ENCODE data around the gene GPC3. TPM values are rescaled to one million over a fixed set of nuclear protein-coding genes. Genes with fewer than 3 reads are reported as not detected.

Gene GPC3
- total RNA-seq, 2 donors from 2014 or later: not detected

DNA sequence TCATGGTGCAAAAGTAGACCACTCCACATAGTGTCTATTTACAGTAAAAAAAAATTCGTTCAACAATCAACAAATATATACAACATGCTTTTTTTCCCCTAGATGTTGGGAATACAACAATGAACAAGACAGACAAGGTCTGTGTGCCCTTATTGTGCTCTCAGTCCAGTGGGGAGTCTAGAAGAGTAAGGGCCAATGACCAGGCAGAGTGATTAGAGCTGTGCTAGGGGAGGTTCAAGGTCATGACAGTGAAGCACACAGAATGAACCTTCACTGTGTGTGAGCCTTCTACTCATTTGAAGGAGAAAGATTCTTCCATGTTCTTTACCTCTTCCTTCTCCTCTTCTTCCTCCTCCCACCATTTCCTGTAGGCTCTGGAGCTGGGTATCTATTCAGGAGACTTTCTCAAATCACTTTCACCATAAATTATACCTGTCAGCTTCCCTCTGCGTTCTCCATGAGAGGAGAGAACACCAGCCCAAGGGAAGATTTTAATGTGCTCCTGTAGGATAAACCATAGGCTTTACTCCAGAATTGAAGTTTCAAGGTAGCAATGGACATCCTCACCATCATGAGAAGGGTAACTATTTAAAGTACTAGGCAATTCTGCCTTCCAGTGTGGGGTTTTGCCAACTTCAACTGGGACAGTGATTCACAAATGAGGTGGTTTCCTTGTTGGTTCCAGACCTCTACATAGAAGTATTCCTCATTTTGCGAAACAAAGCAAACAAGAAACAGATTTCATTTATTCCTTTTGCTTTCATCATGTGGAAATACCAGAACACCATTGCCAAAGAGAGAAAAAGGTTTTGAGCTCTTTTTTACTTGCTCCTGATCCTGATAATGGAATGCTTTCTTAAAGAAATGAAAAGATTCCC is 323.2 kb downstream of the GPC3 start:
- DNase-seq (ENCODE audit: low spot score): no peak
- Mint-ChIP-seq H3K4me3 (no peak overlapping the region), H3K27ac (no peak overlapping the region), H3K36me3 (no peaks in the 10 kb centered on the region), H3K9me3 (no peaks in the 10 kb centered on the region), H3K27me3 (peaks cover 8 to 20% of the 10 kb centered on the region in 2 donors), H3K4me1 (ENCODE audit: low read depth in 2 of 2) (no peaks in the 10 kb centered on the region)
- peak in 1 of 2 donors; percentile 61 for ATAC-seq

DNA sequence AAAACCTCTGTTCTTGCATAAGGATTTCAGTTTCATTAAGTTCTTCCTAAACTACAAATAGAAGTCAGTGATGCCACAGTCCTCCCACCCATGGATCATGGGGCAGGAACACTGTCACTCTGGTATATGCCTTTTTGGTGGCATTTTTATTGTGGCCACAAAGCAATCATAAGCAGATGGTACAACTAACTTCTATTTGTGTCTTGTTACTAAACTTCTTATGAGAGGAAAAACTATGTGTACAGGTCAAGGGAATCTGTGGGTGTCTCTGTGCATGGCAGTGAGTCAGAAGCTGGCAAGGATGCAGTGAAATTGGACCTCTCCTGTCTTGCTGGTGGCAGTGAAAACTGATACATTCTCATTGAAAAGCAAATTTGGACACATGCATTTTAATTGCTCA is 325.1 kb downstream of the GPC3 start:
- Mint-ChIP-seq H3K4me3 (no peak overlapping the region), H3K4me1 (ENCODE audit: low read depth in 2 of 2) (no peaks in the 10 kb centered on the region), H3K27me3 (peaks cover 8 to 23% of the 10 kb centered on the region in 2 donors), H3K9me3 (no peaks in the 10 kb centered on the region), H3K36me3 (no peaks in the 10 kb centered on the region), H3K27ac (no peak overlapping the region)
- DNase-seq (ENCODE audit: low spot score) (no peak), ATAC-seq (no peak)

DNA sequence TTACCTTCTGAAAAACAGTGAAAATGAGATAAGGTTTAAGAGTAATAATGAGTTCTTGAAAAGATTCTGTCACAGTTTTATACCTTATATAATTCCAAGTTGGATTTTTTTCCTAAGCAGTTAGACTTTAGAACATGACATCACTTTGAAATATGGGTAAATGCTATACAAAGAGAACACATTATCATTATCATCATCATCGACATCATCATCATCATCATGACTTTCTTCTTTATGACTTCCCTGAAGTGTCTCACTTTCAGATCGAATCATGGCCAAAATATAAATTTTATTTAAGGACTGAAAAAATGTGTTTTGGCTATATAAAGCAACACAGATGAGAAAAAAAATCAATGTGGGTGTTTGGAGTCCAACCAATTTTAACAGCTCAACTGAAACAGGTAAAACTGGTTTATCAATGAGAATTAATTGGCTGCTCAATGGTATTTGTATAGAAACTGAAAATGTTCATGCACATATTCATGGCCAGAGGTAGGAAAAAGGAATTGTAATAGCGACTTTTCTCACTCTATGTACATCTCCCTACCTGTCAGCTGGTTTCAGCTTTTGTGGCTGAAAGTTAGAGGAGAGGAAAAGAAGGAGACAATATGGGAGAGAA is 327.0 kb downstream of the GPC3 start:
- H3K9me3 Mint-ChIP-seq: no peaks in the 10 kb centered on the region
- no peaks in the 10 kb centered on the region for H3K4me1 Mint-ChIP-seq (ENCODE audit: low read depth in 2 of 2)
- no peaks in the 10 kb centered on the region for H3K36me3 Mint-ChIP-seq
- no peak overlapping the region for H3K27ac Mint-ChIP-seq
- H3K4me3 Mint-ChIP-seq: no peak overlapping the region
- ATAC-seq (no peak), DNase-seq (ENCODE audit: low spot score) (no peak)
- H3K27me3 Mint-ChIP-seq: peaks cover 8 to 23% of the 10 kb centered on the region in 2 donors

DNA sequence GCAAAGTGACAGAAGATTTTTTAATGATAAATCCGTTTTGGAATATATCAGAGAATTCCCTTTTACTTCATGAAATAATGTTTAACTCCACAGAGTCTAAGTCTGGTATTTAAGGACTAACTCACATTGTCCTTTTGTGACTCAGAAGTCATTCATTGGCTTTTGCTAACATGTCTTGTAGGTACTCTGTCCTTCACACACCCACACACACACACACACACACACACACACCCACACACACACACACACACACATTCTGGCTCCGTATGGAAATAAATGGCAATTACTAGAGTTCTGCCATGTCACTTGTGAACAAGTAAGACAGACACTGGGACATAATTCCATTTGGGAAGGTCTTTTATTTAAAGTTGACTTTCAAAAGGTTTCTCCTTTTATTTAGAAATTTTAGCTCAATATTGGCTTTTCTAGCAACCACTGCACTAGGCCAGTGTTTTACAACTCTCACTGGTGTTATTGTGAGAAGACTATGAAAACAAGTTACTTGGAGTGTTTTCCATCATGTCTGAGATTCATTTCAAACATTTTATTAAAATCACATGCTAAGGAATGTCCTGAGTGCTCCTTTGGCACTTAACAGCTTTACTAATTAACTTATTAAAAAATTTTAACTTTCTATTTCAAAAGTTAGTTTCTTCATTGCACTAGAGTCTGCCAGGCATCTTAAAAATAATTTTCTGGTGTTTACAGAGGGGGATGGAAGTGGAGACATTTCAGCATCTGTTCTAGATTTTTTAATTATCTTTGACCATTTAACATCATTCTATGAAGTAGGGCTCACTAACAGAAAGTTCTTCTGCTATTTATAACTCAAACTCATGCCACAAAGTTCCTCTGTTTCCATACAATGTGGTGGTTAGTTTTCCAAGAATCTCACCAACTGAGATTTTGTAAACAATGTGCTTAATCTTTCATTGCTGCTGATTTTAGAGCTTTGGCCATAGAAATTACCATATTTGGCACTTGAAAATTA is 329.8 kb downstream of the GPC3 start:
- Mint-ChIP-seq H3K27me3 (peaks cover 8 to 25% of the 10 kb centered on the region in 2 donors), H3K4me3 (no peak overlapping the region), H3K36me3 (no peaks in the 10 kb centered on the region), H3K9me3 (no peaks in the 10 kb centered on the region), H3K4me1 (ENCODE audit: low read depth in 2 of 2) (no peaks in the 10 kb centered on the region), H3K27ac (no peak overlapping the region)
- DNase-seq (ENCODE audit: low spot score) (no peak), ATAC-seq (no peak)

DNA sequence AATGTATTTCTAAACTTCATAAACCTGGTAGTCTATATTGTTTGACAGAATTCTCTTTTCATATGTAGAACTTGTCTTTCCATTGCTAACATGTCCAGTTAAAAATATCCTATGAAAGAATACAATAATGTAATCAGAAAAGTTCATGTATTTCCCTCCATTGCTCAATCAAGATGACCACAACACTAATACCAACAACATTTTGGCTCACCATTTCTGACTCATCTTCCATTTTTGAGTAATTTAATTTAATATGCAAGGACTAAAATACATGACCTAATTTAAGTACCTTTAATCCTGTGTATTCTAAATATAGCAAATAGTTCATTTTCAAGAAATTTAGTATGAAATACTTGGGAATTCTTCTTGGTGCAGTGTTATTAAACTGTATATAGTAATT is 330.6 kb downstream of the GPC3 start:
- DNase-seq (ENCODE audit: low spot score): no peak
- Mint-ChIP-seq H3K4me3 (no peak overlapping the region), H3K9me3 (no peaks in the 10 kb centered on the region), H3K4me1 (ENCODE audit: low read depth in 2 of 2) (no peaks in the 10 kb centered on the region), H3K36me3 (no peaks in the 10 kb centered on the region), H3K27me3 (peaks cover 8 to 20% of the 10 kb centered on the region in 2 donors), H3K27ac (no peak overlapping the region)
- no peak for ATAC-seq

DNA sequence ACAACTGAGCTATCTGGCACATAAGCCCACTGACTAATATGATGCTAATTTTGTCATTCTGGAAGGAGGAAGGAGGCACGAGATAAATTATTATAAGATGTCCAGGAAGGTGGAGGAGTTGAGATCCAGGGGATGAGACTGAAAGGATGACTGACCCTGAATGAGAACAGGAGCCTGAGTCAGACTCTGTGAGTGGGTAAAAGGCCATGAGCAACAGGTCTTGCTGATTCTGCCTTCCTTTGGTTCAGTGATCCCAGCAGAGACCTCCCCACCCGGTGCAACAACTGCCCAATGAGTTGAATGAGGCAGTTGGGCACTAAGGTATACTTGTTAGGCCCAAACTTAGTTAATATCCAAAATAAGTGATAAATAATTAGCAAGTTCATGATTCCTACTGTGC is 332.0 kb downstream of the GPC3 start:
- Mint-ChIP-seq H3K4me1 (ENCODE audit: low read depth in 2 of 2) (no peaks in the 10 kb centered on the region), H3K27me3 (peaks cover 0 to 17% of the 10 kb centered on the region in 2 donors)
- DNase-seq (ENCODE audit: low spot score): no peak

DNA sequence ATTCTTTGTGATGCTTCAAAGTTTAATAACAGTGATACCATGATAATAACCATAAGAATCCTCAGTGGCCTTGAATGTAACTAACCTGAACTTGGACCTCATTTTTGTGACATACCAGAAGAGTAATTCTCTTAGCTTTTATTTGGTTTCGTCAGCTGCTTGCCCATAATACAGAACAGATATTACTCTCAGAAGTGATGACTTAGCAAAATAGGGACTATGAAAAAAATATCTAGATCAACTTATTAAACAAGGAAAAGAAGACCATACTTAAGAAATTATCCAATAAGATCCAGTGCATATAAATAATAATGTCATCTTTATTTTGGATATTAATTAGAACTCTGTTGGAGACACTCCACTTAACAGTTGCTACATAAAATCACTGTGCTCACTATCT is 333.2 kb downstream of the GPC3 start:
- Mint-ChIP-seq H3K27ac (no peak overlapping the region), H3K9me3 (no peaks in the 10 kb centered on the region), H3K27me3 (peaks cover 0 to 17% of the 10 kb centered on the region in 2 donors), H3K4me3 (no peak overlapping the region), H3K4me1 (ENCODE audit: low read depth in 2 of 2) (no peaks in the 10 kb centered on the region), H3K36me3 (no peaks in the 10 kb centered on the region)
- ATAC-seq (no peak), DNase-seq (ENCODE audit: low spot score) (no peak)

More for the DNA sequence above, 332.0 kb downstream of the GPC3 start:
- Mint-ChIP-seq H3K4me3 (no peak overlapping the region), H3K36me3 (no peaks in the 10 kb centered on the region), H3K27ac (no peak overlapping the region), H3K9me3 (no peaks in the 10 kb centered on the region)
- ATAC-seq: no peak

DNA sequence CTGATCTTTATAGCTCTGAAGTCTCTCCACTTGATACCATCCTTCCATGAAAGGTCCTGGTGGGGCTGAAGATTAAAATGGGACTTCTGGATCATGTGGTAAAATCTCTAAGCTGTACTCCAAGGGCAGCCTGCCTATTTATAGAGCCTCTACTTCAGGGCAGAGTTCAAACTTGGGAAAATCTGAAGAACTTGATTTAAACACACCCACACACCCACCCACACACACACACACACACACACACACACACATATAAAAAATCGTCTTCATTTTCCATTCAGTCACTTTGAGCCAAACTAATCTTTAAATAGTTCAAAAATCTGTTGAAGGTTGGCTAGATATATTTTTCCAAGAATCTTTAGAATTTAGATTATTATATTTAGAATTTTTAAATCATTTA is 335.2 kb downstream of the GPC3 start:
- no peak for ATAC-seq
- Mint-ChIP-seq H3K4me3 (no peak overlapping the region), H3K36me3 (no peaks in the 10 kb centered on the region), H3K4me1 (ENCODE audit: low read depth in 2 of 2) (no peaks in the 10 kb centered on the region), H3K27me3 (peaks cover 0 to 18% of the 10 kb centered on the region in 2 donors), H3K27ac (no peak overlapping the region), H3K9me3 (no peaks in the 10 kb centered on the region)
- DNase-seq (ENCODE audit: low spot score): no peak

DNA sequence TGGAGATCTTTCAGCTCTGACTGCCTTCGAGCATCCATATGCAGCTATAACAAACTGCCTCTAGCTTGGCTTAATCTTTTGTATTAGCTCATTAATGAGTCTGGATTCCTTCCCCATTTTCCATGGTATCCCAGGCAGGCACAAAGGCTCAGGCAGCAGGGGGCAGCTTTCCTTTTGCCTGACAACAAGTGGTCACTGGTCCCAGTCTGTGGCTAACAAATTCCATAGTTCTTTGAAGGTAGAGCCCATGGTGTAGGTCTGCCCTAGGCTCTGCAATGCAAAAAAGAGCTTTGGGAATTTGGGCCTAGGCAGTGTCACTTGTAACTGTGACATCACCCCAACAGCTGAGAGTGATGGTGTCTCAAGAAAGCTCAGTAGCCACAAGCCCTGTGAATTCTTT is 335.7 kb downstream of the GPC3 start:
- Mint-ChIP-seq H3K4me1 (ENCODE audit: low read depth in 2 of 2) (no peaks in the 10 kb centered on the region), H3K36me3 (no peaks in the 10 kb centered on the region), H3K4me3 (no peak overlapping the region)

DNA sequence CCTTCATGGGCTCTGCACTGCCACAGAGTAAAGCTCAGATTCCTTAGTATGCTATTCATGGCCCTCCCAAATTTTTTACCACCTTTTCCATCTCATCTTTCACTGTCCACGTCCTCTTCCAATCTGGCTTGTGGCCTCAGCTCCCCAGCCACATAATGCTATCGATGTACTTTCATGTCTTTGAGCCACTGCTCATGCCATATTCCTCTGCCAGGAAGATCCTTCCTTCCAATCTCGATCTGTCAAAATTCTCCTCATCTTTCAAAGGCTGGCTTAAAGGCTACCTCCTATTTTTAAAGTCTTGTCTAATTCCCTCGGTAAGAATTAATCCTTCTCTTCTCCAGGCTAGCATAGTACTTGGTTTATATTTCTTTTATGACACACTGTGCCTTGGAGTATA is 336.8 kb downstream of the GPC3 start:
- no peaks in the 10 kb centered on the region for H3K4me1 Mint-ChIP-seq (ENCODE audit: low read depth in 2 of 2)
- no peak overlapping the region for H3K27ac Mint-ChIP-seq
- H3K4me3 Mint-ChIP-seq: no peak overlapping the region
- no peaks in the 10 kb centered on the region for H3K36me3 Mint-ChIP-seq
- DNase-seq (ENCODE audit: low spot score): no peak
- ATAC-seq: no peak
- no peaks in the 10 kb centered on the region for H3K9me3 Mint-ChIP-seq
- peaks cover 0 to 18% of the 10 kb centered on the region in 2 donors for H3K27me3 Mint-ChIP-seq

More for the DNA sequence above, 335.7 kb downstream of the GPC3 start:
- no peaks in the 10 kb centered on the region for H3K9me3 Mint-ChIP-seq
- ATAC-seq (no peak), DNase-seq (ENCODE audit: low spot score) (no peak)
- H3K27ac Mint-ChIP-seq: no peak overlapping the region
- peaks cover 0 to 18% of the 10 kb centered on the region in 2 donors for H3K27me3 Mint-ChIP-seq

DNA sequence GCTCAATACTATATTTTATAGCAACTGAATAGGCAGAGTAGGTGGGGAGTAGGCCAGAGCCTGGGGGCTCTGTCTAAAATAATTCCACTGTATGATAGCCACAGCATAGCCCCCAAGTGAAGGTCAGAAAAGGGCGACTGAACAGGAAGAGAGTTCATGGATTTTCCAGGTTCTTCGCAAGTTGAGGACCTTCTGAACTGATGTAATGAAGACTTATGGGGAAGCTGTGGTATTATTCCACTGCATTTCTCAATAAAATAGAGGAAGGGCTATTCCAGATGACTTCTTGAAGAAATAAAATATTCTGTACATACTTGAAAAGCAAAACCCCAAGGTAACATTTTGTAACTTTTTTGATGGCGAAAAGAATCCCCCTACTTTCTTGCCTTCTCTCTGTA is 338.7 kb downstream of the GPC3 start:
- ATAC-seq: no peak
- H3K27me3 Mint-ChIP-seq: peaks cover 4 to 19% of the 10 kb centered on the region in 2 donors
- H3K4me3 Mint-ChIP-seq: no peak overlapping the region
- no peak overlapping the region for H3K27ac Mint-ChIP-seq
- no peak for DNase-seq (ENCODE audit: low spot score)
- no peaks in the 10 kb centered on the region for H3K4me1 Mint-ChIP-seq (ENCODE audit: low read depth in 2 of 2)
- no peaks in the 10 kb centered on the region for H3K36me3 Mint-ChIP-seq
- H3K9me3 Mint-ChIP-seq: no peaks in the 10 kb centered on the region

DNA sequence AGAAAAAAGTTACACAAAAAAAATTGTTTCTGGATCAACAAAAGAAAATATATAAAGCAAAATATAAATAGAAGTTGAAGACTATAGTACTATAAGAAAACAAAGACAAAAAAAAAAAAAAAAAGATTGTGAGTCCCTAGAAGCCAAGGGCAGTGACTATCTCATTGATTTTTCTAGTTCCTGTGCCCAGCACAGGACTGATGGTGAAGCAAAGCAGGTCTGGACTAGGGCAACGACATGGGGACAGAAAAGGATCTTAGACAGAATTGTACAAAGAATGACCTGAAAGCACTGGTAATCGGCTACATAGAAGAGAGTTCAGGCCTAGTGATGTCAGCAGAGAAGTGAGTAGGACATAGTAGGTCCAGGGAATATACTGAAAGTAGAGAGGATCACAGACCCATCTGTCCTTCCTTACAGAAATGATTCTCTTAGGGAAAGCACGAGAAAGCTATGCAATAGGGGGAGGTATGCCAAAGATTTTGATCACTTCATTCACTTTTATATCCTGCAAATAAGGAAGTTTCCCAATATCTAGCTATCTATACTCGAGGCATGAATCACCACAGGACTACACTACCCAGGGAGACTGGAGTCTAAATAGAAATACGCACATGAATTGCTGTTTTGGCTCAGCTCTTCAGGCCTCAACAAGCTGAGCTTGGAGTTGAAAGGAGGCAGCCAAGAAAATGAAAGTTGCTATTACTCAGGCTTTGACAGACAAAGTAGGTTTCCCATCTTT is 339.2 kb downstream of the GPC3 start:
- H3K4me3 Mint-ChIP-seq: no peak overlapping the region
- no peaks in the 10 kb centered on the region for H3K4me1 Mint-ChIP-seq (ENCODE audit: low read depth in 2 of 2)
- DNase-seq (ENCODE audit: low spot score): no peak
- H3K36me3 Mint-ChIP-seq: no peaks in the 10 kb centered on the region
- peaks cover 4 to 19% of the 10 kb centered on the region in 2 donors for H3K27me3 Mint-ChIP-seq
- ATAC-seq: no peak
- H3K27ac Mint-ChIP-seq: no peak overlapping the region
- H3K9me3 Mint-ChIP-seq: no peaks in the 10 kb centered on the region

DNA sequence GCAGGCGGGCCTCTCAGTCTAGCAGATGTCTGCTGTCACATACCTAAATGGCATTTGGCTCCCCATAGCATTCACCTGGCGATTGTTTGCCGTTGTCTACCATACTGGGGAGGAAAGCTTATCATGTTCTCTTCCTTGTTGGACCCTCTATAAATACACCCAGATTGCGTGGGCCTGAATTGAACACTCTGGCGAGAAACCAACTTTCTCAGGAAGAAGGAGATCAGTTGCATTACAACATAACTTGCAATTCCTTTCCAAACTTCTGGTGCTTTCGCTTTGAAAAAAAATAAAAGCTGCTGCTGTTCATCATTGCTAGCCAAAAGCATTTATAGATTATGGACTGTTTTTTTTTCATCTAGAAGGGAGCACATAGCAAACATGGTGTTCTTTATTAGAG is 340.1 kb downstream of the GPC3 start:
- Mint-ChIP-seq H3K27me3 (peaks cover 4 to 18% of the 10 kb centered on the region in 2 donors), H3K9me3 (no peaks in the 10 kb centered on the region), H3K4me1 (ENCODE audit: low read depth in 2 of 2) (no peaks in the 10 kb centered on the region), H3K36me3 (no peaks in the 10 kb centered on the region), H3K4me3 (no peak overlapping the region), H3K27ac (no peak overlapping the region)
- ATAC-seq (no peak), DNase-seq (ENCODE audit: low spot score) (no peak)
